HG03280 (cell line): Measurements from ENCODE around the gene PTPRN2.

Experiments
- ATAC-seq: cut with Tn5 transposase; IDR thresholded peaks from one replicate; pipeline ENCODE4 v1.9.1; 2021; ENCODE audit warnings: mild to moderate bottlenecking, moderate library complexity; ENCODE audit not compliant: unreplicated experiment

PTPRN2 gene

GRCh38 chr7:157768198-157768597 lies 819.4 kb downstream of the PTPRN2 start:
- ATAC-seq = no peak

- ATAC-seq = no peak
Measured at GRCh38 chr7:157767506-157768197, 820.0 kb downstream of the PTPRN2 start.

GRCh38 chr7:157766098-157766497 lies 821.5 kb downstream of the PTPRN2 start:
- ATAC-seq = no peak

GRCh38 chr7:157764946-157765537 lies 822.6 kb downstream of the PTPRN2 start:
- ATAC-seq = no peak

- ATAC-seq = no peak
Measured at GRCh38 chr7:157764193-157764592, 823.4 kb downstream of the PTPRN2 start.

GRCh38 chr7:157763279-157764000 lies 824.2 kb downstream of the PTPRN2 start:
- ATAC-seq = no peak

GRCh38 chr7:157762824-157763223 lies 824.8 kb downstream of the PTPRN2 start:
- ATAC-seq = no peak

GRCh38 chr7:157760004-157760730 lies 827.5 kb downstream of the PTPRN2 start:
- no peak for ATAC-seq

- ATAC-seq = no peak
Measured at GRCh38 chr7:157759246-157759805, 828.3 kb downstream of the PTPRN2 start.

GRCh38 chr7:157758468-157759245 lies 829.0 kb downstream of the PTPRN2 start:
- no peak for ATAC-seq

- ATAC-seq = no peak
Measured at GRCh38 chr7:157757776-157758467, 829.7 kb downstream of the PTPRN2 start.

GRCh38 chr7:157757211-157757610 lies 830.4 kb downstream of the PTPRN2 start:
- no peak for ATAC-seq

- ATAC-seq = no peak
Measured at GRCh38 chr7:157755741-157756140, 831.9 kb downstream of the PTPRN2 start.

- no peak for ATAC-seq
Measured at GRCh38 chr7:157754416-157754790, 833.2 kb downstream of the PTPRN2 start.

GRCh38 chr7:157753713-157754415 lies 833.8 kb downstream of the PTPRN2 start:
- ATAC-seq = no peak

- no peak for ATAC-seq
Measured at GRCh38 chr7:157752832-157753291, 834.8 kb downstream of the PTPRN2 start.

- ATAC-seq = no peak
Measured at GRCh38 chr7:157751951-157752673, 835.5 kb downstream of the PTPRN2 start.

GRCh38 chr7:157751406-157751805 lies 836.2 kb downstream of the PTPRN2 start:
- no peak for ATAC-seq
